NB4 (cell line): Measurements from ENCODE around the gene RTP4.

Source experiments
- CTCF ChIP-seq: IDR thresholded peaks from one replicate; pipeline ENCODE4 v1.5.1; 2012; ENCODE audit warnings: low read depth, low read length
- MAX ChIP-seq: IDR thresholded peaks from 2 replicates; pipeline ENCODE4 v1.6.1; 2011; ENCODE audit warnings: low read depth, low read length
- MYC ChIP-seq: IDR thresholded peaks from 2 replicates; pipeline ENCODE4 v1.6.1; 2011; ENCODE audit warnings: low read depth, low read length
- POLR2A ChIP-seq: IDR thresholded peaks from 2 replicates; pipeline ENCODE4 v1.6.1; 2011; ENCODE audit warnings: mild to moderate bottlenecking; ENCODE audit not compliant: insufficient read length; ENCODE audit errors: extremely low read depth

GRCh38 chr3:187377842-187378241 lies 9.7 kb downstream of the RTP4 start:
- TF ChIP-seq POLR2A (no peak), MYC (no peak), MAX (no peak), CTCF (no peak)
